GM12878 (cell line): ENCODE measurements around the gene TEX101. TPM values are rescaled to one million over a fixed set of nuclear protein-coding genes. Genes with fewer than 3 reads are reported as not detected.
A peak's percentile ranks its signal among the peaks of the same experiment; 100 is the strongest.

ENCODE experiments used
- BCL11A ChIP-seq: IDR thresholded peaks from 2 replicates; pipeline ENCODE4 v1.6.1; 2011; ENCODE audit warnings: low read depth, low read length
- CREM ChIP-seq: IDR thresholded peaks from 2 replicates; pipeline ENCODE4 v1.6.1; 2014; ENCODE audit warnings: antibody characterized with exemption, low read depth
- ETV6 ChIP-seq, 2 experiments: fragments of 450-650 bp in 1 of 2; IDR thresholded peaks in 1 of 2; conservative IDR thresholded peaks in 1 of 2; 2 replicates each; pipeline ENCODE4 v1.6.1; 2014; ENCODE audit warnings: antibody characterized with exemption in 1 of 2, borderline replicate concordance in 1 of 2, low read depth in 1 of 2, mild to moderate bottlenecking in 1 of 2, moderate library complexity in 1 of 2
- FOS ChIP-seq: IDR thresholded peaks from 3 replicates; pipeline ENCODE4 v1.6.1; 2011; ENCODE audit warnings: borderline replicate concordance; ENCODE audit not compliant: insufficient read length; ENCODE audit errors: extremely low read depth
- FOXM1 ChIP-seq: IDR thresholded peaks from 2 replicates; pipeline ENCODE4 v1.6.1; 2012; ENCODE audit warnings: low read depth, mild to moderate bottlenecking, inconsistent platforms, low read length, moderate library complexity
- GATAD2B ChIP-seq: fragments of 450-650 bp; conservative IDR thresholded peaks from 2 replicates; pipeline ENCODE4 v1.6.1; 2017; ENCODE audit warnings: low read depth, mild to moderate bottlenecking, moderate library complexity
- MEF2B ChIP-seq: fragments of 450-650 bp; IDR thresholded peaks from 2 replicates; pipeline ENCODE4 v1.6.1; 2018; ENCODE audit warnings: mild to moderate bottlenecking, moderate library complexity; ENCODE audit not compliant: partially characterized antibody, poor library complexity, severe bottlenecking
- NFXL1 ChIP-seq: fragments of 450-650 bp; IDR thresholded peaks from 2 replicates; pipeline ENCODE4 v1.6.1; 2017; ENCODE audit warnings: antibody characterized with exemption, mild to moderate bottlenecking, borderline replicate concordance
- NFYA ChIP-seq: IDR thresholded peaks from 2 replicates; pipeline ENCODE4 v1.6.1; 2011; ENCODE audit warnings: low read depth, mild to moderate bottlenecking, low read length, improper control_type of control experiment, borderline replicate concordance
- NFYB ChIP-seq: IDR thresholded peaks from 2 replicates; pipeline ENCODE4 v1.6.1; 2011; ENCODE audit warnings: low read depth, mild to moderate bottlenecking, low read length, improper control_type of control experiment, moderate library complexity; ENCODE audit not compliant: insufficient read depth
- PBX3 ChIP-seq: IDR thresholded peaks from 2 replicates; pipeline ENCODE4 v1.6.1; 2011; ENCODE audit warnings: mild to moderate bottlenecking, low read depth, low read length, moderate library complexity; ENCODE audit not compliant: insufficient replicate concordance
- PKNOX1 ChIP-seq: fragments of 450-650 bp; IDR thresholded peaks from 2 replicates; pipeline ENCODE4 v1.6.1; 2016; ENCODE audit warnings: mild to moderate bottlenecking
- PRDM15 ChIP-seq: fragments of 450-650 bp; formaldehyde crosslinking; IDR thresholded peaks from 2 replicates; pipeline ENCODE4 v1.4.0; 2020; ENCODE audit warnings: mild to moderate bottlenecking, moderate library complexity
- SMARCA5 ChIP-seq: fragments of 450-650 bp; IDR thresholded peaks from 2 replicates; pipeline ENCODE4 v1.6.1; 2017; ENCODE audit warnings: mild to moderate bottlenecking
- SREBF1 ChIP-seq: IDR thresholded peaks from 2 replicates; pipeline ENCODE4 v1.6.1; 2012; ENCODE audit warnings: mild to moderate bottlenecking, low read length
- polyA plus RNA-seq, 11 experiments: library from polyadenylated mRNA; depleted of rRNA in 4 of 11; unstranded in 6 of 11; stranded (reverse) in 5 of 11; fragments of >200 nt; fragmentation: Nextera tagmentation in 4 of 11; fragmentation: Illumina TruSeq in 1 of 11; extraction: Ambion mirVana in 4 of 11; extraction: Trizol in 1 of 11; gene quantifications; 1 replicate in 1 of 11; 2 replicates in 10 of 11; pipeline versions ENCODE4 v1.2.1 to v1.2.3, GENCODE V29; 2011 to 2016; ENCODE audit warnings: inconsistent platforms in 2 of 11, missing spikeins in 2 of 11, low read depth in 1 of 11
- total RNA-seq, 4 experiments: library from RNA; depleted of rRNA in 3 of 4; stranded (reverse); fragments of >200 nt in 3 of 4; fragmentation: Illumina TruSeq in 1 of 4; extraction: Trizol in 1 of 4; gene quantifications; 2 replicates each; pipeline versions ENCODE4 v1.2.1 to v1.2.3, GENCODE V29; 2013 to 2021
- TF ChIP-seq, protein P1 (sequence below): fragments of 450-650 bp; IDR thresholded peaks from 2 replicates; pipeline ENCODE4 v1.6.1; 2017; ENCODE audit warnings: mild to moderate bottlenecking, low read depth, inconsistent platforms; ENCODE audit not compliant: poor library complexity, severe bottlenecking
- TF ChIP-seq, protein P2 (sequence below): fragments of 450-650 bp; IDR thresholded peaks from 2 replicates; pipeline ENCODE4 v1.6.1; 2017; ENCODE audit warnings: borderline replicate concordance

Gene TEX101
- total and polyA plus RNA-seq, 10 of the 15 experiments (the other 5 are each of a cell fraction or from before 2014, with no cell fraction given), result not detected

GRCh38 chr19:43463381-43464133, 48.9 kb downstream of the TEX101 start (continued):
- TF ChIP-seq FOS, result no peak
- no peak for TF ChIP-seq CREM
- TF ChIP-seq MEF2B, result no peak
- no peak for TF ChIP-seq NFXL1
- TF ChIP-seq, protein P1, sequence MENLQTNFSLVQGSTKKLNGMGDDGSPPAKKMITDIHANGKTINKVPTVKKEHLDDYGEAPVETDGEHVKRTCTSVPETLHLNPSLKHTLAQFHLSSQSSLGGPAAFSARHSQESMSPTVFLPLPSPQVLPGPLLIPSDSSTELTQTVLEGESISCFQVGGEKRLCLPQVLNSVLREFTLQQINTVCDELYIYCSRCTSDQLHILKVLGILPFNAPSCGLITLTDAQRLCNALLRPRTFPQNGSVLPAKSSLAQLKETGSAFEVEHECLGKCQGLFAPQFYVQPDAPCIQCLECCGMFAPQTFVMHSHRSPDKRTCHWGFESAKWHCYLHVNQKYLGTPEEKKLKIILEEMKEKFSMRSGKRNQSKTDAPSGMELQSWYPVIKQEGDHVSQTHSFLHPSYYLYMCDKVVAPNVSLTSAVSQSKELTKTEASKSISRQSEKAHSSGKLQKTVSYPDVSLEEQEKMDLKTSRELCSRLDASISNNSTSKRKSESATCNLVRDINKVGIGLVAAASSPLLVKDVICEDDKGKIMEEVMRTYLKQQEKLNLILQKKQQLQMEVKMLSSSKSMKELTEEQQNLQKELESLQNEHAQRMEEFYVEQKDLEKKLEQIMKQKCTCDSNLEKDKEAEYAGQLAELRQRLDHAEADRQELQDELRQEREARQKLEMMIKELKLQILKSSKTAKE, result no peak
- peak; percentile 60 for TF ChIP-seq PBX3
- no peak for TF ChIP-seq SREBF1
- no peak for TF ChIP-seq NFYA
- no peak for TF ChIP-seq BCL11A
- no peak for TF ChIP-seq ETV6 (conservative IDR thresholded peaks at IDR 0.05 in 1 of 2, IDR thresholded peaks at IDR 0.05 in 1 of 2; ENCODE audit: borderline replicate concordance in 1 of 2, low read depth in 1 of 2)
- no peak for TF ChIP-seq SMARCA5
- peak; percentile 90 for TF ChIP-seq PKNOX1
- TF ChIP-seq NFYB, result 0 out of 2 replicates have a peak, but pooled peaks have one; percentile 14
- TF ChIP-seq PRDM15 (CRISPR knock-in tag), result no peak
- TF ChIP-seq, protein P2, sequence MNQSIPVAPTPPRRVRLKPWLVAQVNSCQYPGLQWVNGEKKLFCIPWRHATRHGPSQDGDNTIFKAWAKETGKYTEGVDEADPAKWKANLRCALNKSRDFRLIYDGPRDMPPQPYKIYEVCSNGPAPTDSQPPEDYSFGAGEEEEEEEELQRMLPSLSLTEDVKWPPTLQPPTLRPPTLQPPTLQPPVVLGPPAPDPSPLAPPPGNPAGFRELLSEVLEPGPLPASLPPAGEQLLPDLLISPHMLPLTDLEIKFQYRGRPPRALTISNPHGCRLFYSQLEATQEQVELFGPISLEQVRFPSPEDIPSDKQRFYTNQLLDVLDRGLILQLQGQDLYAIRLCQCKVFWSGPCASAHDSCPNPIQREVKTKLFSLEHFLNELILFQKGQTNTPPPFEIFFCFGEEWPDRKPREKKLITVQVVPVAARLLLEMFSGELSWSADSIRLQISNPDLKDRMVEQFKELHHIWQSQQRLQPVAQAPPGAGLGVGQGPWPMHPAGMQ, result no peak
- TF ChIP-seq FOXM1, result no peak
- no peak for TF ChIP-seq GATAD2B
